Stimulated activated CD8-positive, alpha-beta memory T cell treated with anti-CD3 and anti-CD28 coated beads, Interleukin-7, amount 100 ng/mL, for 48 hours (primary cell): ENCODE measurements around the gene PGM2.
A peak's percentile ranks its signal among the peaks of the same experiment; 100 is the strongest.
"Not testable (repeated sequence)": the region's sequence is repeated elsewhere in the genome, so short reads cannot be mapped to it uniquely, and the experiment has no call there.

Experiments
- DNase-seq, 2 donors: peaks; one replicate each; pipeline ENCODE4 v3.0.0-alpha.2; 2020; ENCODE audit warnings: low read depth in 1 of 2; ENCODE audit errors: extremely low read depth in 1 of 2

The PGM2 gene

GRCh38 chr4:37826295-37827029 lies at the start of gene PGM2:
Gene PGM2 (plus strand): TSS chr4:37826686. CDS start chr4:37826733, 47 bp downstream.
- peak; percentile 82 to 88 for DNase-seq

- DNase-seq = no peak
Observed at GRCh38 chr4:37779896-37780295, 46.6 kb upstream of the PGM2 start.

GRCh38 chr4:37780444-37781130 lies 45.9 kb upstream of the PGM2 start:
- no peak for DNase-seq

- DNase-seq = no peak
Observed at GRCh38 chr4:37781131-37781455, 45.4 kb upstream of the PGM2 start.

GRCh38 chr4:37786267-37786666 lies 40.2 kb upstream of the PGM2 start:
- not testable (repeated sequence) for DNase-seq

GRCh38 chr4:37787883-37788460 lies 38.5 kb upstream of the PGM2 start:
- not testable (repeated sequence) for DNase-seq

- DNase-seq = no peak
Observed at GRCh38 chr4:37788819-37789218, 37.7 kb upstream of the PGM2 start.

- no peak for DNase-seq
Observed at GRCh38 chr4:37792241-37792640, 34.2 kb upstream of the PGM2 start.

- no peak for DNase-seq
Observed at GRCh38 chr4:37793562-37793961, 32.9 kb upstream of the PGM2 start.

- no peak for DNase-seq
Observed at GRCh38 chr4:37794056-37794455, 32.4 kb upstream of the PGM2 start.

- DNase-seq = no peak
Observed at GRCh38 chr4:37795581-37796195, 30.8 kb upstream of the PGM2 start.

GRCh38 chr4:37797374-37797773 lies 29.1 kb upstream of the PGM2 start:
- DNase-seq = no peak

- no peak for DNase-seq
Observed at GRCh38 chr4:37797923-37798322, 28.6 kb upstream of the PGM2 start.

GRCh38 chr4:37798616-37799015 lies 27.9 kb upstream of the PGM2 start:
- DNase-seq = no peak

GRCh38 chr4:37799941-37800554 lies 26.4 kb upstream of the PGM2 start:
- no peak for DNase-seq

GRCh38 chr4:37802068-37802666 lies 24.3 kb upstream of the PGM2 start:
- DNase-seq = no peak

GRCh38 chr4:37803348-37803973 lies 23.0 kb upstream of the PGM2 start:
- no peak for DNase-seq

- no peak for DNase-seq
Observed at GRCh38 chr4:37805091-37805490, 21.4 kb upstream of the PGM2 start.

GRCh38 chr4:37812713-37813112 lies 13.8 kb upstream of the PGM2 start:
- DNase-seq = no peak

- DNase-seq = no peak
Observed at GRCh38 chr4:37815591-37815990, 10.9 kb upstream of the PGM2 start.
